K562 (cell line): Measurements from ENCODE around the gene OTOP3. TPM values are rescaled to one million over a fixed set of nuclear protein-coding genes. Genes with fewer than 3 reads are reported as not detected.

Experiments
- polyA plus RNA-seq, 8 experiments: library from polyadenylated mRNA; depleted of rRNA in 4 of 8; stranded (reverse) in 5 of 8; unstranded in 3 of 8; fragments of >200 nt; fragmentation: Nextera tagmentation in 2 of 8; fragmentation: Illumina TruSeq in 1 of 8; extraction: Ambion mirVana in 2 of 8; extraction: Trizol in 1 of 8; gene quantifications; 2 replicates each; pipeline versions ENCODE4 v1.2.1 to v1.2.3, GENCODE V29; 2011 to 2014; ENCODE audit warnings: inconsistent platforms in 1 of 8, missing spikeins in 1 of 8
- total RNA-seq, 7 experiments: library from RNA; depleted of rRNA in 6 of 7; stranded (reverse); fragments of >200 nt in 6 of 7; fragmentation: Illumina TruSeq in 2 of 7; extraction: Trizol in 2 of 7; gene quantifications; 2 replicates each; pipeline versions ENCODE4 v1.2.1 to v1.2.3, GENCODE V29; 2011 to 2021; ENCODE audit warnings: low replicate concordance in 1 of 7
- TF ChIP-seq, protein P1 (sequence below), 2 experiments: fragments of 450-650 bp; IDR thresholded peaks; 2 replicates each; pipeline ENCODE4 v1.6.1; 2018; ENCODE audit warnings: mild to moderate bottlenecking in 2 of 2, low read depth in 1 of 2; ENCODE audit not compliant: partially characterized antibody in 2 of 2
- TF ChIP-seq, protein P2 (sequence below): fragments of 450-650 bp; IDR thresholded peaks from 2 replicates; pipeline ENCODE4 v1.6.1; 2014; ENCODE audit warnings: low read depth, mild to moderate bottlenecking, moderate library complexity, borderline replicate concordance

Gene OTOP3
- total and polyA plus RNA-seq, 9 of the 15 experiments (the other 6 are each of a cell fraction or from before 2014, with no cell fraction given): not detected

DNA sequence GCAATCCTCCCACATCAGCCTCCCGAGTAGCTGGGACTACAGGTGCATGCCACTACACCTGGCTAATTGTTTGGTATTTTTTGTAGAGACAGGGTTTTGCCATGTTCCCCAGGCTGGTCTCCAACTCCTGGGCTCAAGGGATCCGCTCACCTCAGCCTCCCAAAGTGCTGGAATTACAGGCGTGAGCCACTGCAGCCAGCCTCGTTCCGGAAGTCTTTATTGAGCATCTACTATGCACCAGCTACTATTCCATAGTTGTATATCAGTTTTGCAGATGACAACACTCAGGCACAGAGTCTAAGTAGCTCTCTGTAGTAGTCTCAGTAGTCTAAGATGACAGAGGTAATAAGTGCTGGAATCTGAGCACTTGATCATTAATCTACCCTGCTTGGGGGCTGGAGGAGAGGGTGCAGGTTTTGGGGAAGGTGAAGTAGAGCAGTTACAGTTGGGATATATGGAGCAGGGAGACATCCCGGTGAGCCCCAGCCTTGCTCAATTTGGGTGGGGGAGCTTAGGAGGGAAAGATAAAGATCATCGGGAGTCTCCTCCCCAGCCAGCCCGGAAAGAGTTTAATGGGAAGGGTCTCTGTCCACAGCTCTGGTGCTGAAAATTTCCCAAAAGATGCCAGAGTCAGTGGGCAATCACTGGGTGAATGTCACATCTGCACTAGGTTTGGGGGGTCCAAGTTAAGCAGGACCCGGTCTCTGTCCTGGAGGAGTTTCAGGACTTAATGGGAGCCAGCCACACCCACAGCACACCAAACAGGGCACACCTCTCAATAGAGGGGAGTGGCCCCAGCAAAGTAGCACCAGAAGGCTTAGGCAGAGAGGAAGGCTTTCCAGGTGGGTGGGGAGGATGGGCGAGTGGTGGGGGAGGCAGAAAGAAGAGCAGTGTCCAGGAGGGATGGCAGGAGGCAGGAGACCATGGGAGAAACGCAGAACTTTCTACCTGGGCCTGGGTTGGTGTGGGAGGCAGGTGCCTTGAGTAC lies 1.7 kb downstream of the OTOP3 start (continued):
- TF ChIP-seq, protein P1, sequence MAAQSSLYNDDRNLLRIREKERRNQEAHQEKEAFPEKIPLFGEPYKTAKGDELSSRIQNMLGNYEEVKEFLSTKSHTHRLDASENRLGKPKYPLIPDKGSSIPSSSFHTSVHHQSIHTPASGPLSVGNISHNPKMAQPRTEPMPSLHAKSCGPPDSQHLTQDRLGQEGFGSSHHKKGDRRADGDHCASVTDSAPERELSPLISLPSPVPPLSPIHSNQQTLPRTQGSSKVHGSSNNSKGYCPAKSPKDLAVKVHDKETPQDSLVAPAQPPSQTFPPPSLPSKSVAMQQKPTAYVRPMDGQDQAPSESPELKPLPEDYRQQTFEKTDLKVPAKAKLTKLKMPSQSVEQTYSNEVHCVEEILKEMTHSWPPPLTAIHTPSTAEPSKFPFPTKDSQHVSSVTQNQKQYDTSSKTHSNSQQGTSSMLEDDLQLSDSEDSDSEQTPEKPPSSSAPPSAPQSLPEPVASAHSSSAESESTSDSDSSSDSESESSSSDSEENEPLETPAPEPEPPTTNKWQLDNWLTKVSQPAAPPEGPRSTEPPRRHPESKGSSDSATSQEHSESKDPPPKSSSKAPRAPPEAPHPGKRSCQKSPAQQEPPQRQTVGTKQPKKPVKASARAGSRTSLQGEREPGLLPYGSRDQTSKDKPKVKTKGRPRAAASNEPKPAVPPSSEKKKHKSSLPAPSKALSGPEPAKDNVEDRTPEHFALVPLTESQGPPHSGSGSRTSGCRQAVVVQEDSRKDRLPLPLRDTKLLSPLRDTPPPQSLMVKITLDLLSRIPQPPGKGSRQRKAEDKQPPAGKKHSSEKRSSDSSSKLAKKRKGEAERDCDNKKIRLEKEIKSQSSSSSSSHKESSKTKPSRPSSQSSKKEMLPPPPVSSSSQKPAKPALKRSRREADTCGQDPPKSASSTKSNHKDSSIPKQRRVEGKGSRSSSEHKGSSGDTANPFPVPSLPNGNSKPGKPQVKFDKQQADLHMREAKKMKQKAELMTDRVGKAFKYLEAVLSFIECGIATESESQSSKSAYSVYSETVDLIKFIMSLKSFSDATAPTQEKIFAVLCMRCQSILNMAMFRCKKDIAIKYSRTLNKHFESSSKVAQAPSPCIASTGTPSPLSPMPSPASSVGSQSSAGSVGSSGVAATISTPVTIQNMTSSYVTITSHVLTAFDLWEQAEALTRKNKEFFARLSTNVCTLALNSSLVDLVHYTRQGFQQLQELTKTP (IDR thresholded peaks at IDR 0.05; ENCODE audit: low read depth in 1 of 2, partially characterized antibody in 2 of 2): peak in 1 of 2 experiments; percentile 33
- TF ChIP-seq, protein P2, sequence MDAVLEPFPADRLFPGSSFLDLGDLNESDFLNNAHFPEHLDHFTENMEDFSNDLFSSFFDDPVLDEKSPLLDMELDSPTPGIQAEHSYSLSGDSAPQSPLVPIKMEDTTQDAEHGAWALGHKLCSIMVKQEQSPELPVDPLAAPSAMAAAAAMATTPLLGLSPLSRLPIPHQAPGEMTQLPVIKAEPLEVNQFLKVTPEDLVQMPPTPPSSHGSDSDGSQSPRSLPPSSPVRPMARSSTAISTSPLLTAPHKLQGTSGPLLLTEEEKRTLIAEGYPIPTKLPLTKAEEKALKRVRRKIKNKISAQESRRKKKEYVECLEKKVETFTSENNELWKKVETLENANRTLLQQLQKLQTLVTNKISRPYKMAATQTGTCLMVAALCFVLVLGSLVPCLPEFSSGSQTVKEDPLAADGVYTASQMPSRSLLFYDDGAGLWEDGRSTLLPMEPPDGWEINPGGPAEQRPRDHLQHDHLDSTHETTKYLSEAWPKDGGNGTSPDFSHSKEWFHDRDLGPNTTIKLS: no peak
- TF ChIP-seq, all 486 proteins: peak for 5
